Measurements from ENCODE around the gene SLC15A5.

The SLC15A5 gene

GRCh38 chr12:16168078-16168477 is 109.4 kb downstream of the SLC15A5 start:
- DNase-seq: no peak

- DNase-seq: no peak
These were observed 110.7 kb downstream of the SLC15A5 start for GRCh38 chr12:16166563-16167470.

- peak; percentile 45 to 67 for DNase-seq
These were observed 112.0 kb downstream of the SLC15A5 start for GRCh38 chr12:16165506-16165905.

GRCh38 chr12:16163901-16164300 is 113.6 kb downstream of the SLC15A5 start:
- peak; percentile 68 to 81 for DNase-seq

GRCh38 chr12:16163146-16163545 is 114.3 kb downstream of the SLC15A5 start:
- no peak for DNase-seq

- DNase-seq: no peak
These were observed 117.9 kb downstream of the SLC15A5 start for GRCh38 chr12:16159571-16159970.

GRCh38 chr12:16158050-16158449 is 119.4 kb downstream of the SLC15A5 start:
- DNase-seq: peak in 1 of 2 donors; percentile 20

- DNase-seq: peak; percentile 91 to 96
These were observed 121.5 kb downstream of the SLC15A5 start for GRCh38 chr12:16155938-16156337.

GRCh38 chr12:16154990-16155389 is 122.5 kb downstream of the SLC15A5 start:
- peak; percentile 77 to 92 for DNase-seq

- DNase-seq: no peak
These were observed 124.4 kb downstream of the SLC15A5 start for GRCh38 chr12:16152885-16153673.

GRCh38 chr12:16150276-16150675 is 127.2 kb downstream of the SLC15A5 start:
- no peak for DNase-seq

GRCh38 chr12:16148938-16149337 is 128.5 kb downstream of the SLC15A5 start:
- DNase-seq: no peak

All from inflammatory macrophage treated with lipopolysaccharide for 1 hour (primary cell).